SHP77 treated with DMSO at 0.1 percent for 48 hours (cell line): Measurements from ENCODE around the gene C9orf85.
"Not testable (repeated sequence)": the region's sequence is repeated elsewhere in the genome, so short reads cannot be mapped to it uniquely, and the experiment has no call there.

ENCODE experiments used
- DNase-seq: peaks from one replicate; lab custom pipeline; 2025; lab: John Stamatoyannopoulos, UW

Gene C9orf85

GRCh38 chr9:71911061-71911907 lies at the start of gene C9orf85, which contains the start of gene ABHD17B:
Gene C9orf85, plus strand, starts transcription at chr9:71911639. Its CDS starts 96 bp downstream, at chr9:71911735.
Gene ABHD17B, minus strand, starts transcription at chr9:71911193. Its CDS starts 36,113 bp downstream, at chr9:71875080.
- DNase-seq, result peak; percentile 89

DNA sequence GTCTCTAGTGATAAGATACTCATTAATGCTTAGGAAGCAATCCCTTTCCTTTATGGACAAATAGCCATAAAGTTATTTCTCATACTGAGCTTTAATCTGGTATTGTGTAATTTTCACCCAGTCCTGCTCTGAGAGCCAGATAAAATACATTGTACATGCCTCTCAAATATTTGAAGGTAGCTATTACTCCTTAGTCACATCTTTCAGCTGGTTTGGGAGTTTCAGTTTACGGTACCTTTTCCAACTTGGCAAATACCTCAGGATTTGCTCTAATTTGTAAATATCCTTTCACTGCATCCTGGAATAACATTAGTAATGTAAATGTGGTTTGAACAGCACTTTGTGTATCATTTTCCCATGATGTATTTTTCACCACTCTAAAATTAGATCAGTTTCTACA lies 47.8 kb upstream of the C9orf85 start:
- no peak for DNase-seq

GRCh38 chr9:71875345-71875744 lies 36.1 kb upstream of the C9orf85 start:
- DNase-seq, result no peak

DNA sequence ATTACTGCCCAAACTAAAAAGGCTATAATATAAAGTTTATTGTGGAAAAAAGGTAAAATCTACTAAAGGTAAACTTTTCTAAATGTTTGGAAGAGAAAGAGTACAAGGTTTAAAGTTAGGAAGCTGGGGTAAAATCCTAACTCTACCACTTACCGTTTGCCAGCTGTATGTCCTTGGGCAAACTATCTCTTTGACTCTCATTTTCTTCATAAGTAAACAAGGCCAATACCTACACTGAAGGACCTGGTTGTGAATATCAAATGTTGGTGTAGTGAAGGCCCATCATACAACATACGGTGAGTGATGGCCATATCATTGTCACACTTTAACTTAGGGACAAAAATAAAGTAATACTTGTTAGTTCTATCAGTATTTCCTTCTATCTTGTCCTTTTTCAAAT lies 35.3 kb upstream of the C9orf85 start:
- no peak for DNase-seq

GRCh38 chr9:71876829-71877228 lies 34.6 kb upstream of the C9orf85 start:
- no peak for DNase-seq

DNA sequence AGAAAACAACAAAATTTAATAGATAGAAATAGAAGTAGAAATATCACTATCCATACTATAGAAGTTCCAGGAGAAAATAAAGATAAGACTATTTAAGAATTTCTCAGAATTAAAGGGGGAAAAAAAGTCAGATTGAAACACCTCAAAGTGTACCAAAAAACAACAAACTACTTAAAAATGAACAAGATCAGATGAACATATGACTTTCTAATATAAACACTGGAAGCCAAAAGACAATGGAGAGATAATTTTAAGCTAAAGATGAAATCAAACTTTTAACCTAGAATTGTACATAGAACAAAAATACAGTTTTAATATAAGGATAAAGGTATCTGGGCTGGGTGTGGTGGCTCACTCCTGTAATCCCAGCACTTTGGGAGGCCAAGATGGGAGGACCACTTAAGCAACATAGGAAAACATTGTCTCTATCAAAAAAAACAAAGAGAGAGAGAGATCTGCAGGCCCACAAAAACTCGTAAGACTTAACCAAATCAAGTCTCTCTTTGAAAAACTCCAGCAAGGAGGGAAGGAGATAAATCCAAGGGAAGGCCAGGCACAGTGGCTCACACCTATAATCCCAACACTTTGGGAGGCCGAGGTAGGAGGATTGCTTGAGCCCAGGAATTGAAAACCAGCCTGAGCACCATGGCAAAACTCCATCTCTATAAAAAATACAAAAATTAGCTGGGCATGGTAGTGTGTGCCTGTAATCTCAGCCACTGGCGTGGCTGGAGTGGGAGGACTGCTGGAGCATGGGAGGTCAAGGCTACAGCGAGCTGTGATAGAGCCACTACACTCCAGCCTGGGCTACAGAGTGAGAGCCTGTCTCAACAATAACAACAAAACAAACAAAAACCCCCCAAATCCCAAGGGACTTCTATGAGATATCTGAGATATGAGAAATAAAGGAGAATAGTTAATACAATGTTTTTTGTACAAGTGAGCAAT lies 32.8 kb upstream of the C9orf85 start:
- no peak for DNase-seq

DNA sequence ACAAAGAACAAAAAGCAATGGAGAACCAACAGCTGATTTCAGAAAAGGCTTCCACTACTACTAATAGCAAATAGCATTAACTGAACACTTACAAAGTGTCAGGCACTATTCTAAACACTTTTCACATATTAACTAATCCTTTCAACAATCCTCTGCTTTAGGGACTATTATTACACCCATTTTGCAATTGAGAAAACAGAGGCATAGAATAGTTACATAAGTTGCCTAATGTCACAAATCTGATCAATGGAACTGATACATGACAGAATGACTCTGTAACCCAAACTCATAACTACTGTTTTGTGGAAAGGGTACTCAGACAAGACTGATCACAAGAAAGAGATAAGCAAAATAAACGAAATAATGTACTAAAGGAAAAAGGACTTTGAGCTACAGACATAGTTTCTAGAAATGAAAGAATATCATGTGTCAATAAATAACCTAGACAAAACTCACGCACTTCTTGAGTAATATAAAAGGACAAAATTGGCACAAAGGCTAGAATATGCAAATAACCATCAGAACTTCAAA lies 31.7 kb upstream of the C9orf85 start:
- no peak for DNase-seq

- DNase-seq, result no peak
Measured at GRCh38 chr9:71884005-71884404, 27.4 kb upstream of the C9orf85 start.

GRCh38 chr9:71885467-71885866 lies 26.0 kb upstream of the C9orf85 start:
- no peak for DNase-seq

DNA sequence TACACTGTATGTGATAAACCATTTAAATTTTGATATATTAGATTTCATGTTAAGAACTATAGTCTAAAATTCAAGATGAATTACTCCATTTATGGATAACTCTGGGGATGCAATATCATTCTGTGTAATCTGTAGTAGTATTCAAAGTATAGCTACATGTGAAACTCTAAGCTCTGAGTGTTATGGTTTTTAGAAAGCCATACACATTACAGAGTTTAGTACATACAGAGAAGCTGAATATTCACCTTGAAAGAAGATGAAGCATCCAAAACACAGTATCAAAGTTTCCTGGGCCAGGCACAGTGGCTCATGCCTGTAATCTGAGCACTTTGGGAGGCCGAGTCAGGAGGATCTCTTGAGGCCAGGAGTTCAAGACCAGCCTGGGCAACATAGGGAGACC lies 25.4 kb upstream of the C9orf85 start:
- no peak for DNase-seq

GRCh38 chr9:71886541-71886940 lies 24.9 kb upstream of the C9orf85 start:
- DNase-seq, result no peak

DNA sequence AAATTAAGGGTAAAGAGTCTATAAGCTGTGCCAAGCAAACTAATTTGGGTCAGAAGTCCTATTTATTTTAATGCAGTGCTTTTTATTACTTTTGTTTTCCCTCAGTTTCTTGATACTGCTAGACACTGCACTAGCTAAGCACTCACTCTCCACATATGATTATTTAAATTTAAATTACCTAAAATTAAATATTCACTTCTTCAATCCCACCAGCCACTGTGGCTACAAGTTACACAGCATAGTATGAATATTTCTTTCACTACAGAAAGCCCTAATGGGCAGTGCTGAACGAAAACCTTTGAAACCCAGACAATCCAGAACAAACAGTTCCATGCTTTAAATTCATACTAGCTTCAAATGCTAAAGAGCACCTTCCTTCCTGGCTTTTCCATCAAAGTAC lies 24.1 kb upstream of the C9orf85 start:
- no peak for DNase-seq

DNA sequence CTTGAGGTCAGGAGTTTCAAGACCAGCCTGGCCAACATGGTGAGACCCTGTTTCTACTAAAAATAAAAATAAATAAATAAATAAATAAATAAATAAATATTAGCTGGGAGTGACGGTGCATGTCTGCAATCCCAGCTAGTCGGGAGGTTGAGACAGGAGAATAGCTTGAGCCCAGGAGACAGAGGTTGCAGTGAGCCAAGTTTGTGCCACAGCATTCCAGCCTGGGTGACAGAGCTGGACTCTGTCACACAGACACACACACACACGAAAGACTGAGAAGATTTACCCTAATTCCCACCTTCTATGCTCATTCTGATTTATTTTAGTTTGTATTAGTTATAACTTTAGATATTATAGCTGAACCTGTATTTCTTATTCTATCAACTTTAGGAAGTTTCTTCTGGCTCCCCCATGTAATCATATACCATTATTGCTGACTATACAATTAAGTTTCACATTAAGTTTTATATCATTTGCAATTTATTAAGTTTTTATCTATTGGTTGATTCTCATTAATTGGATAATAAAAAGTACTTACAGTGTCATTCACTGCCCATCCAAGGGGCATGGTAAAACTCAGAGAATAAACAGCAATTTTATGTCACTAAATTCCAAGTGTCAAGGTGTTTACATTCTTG lies 21.3 kb upstream of the C9orf85 start:
- DNase-seq, result no peak

DNA sequence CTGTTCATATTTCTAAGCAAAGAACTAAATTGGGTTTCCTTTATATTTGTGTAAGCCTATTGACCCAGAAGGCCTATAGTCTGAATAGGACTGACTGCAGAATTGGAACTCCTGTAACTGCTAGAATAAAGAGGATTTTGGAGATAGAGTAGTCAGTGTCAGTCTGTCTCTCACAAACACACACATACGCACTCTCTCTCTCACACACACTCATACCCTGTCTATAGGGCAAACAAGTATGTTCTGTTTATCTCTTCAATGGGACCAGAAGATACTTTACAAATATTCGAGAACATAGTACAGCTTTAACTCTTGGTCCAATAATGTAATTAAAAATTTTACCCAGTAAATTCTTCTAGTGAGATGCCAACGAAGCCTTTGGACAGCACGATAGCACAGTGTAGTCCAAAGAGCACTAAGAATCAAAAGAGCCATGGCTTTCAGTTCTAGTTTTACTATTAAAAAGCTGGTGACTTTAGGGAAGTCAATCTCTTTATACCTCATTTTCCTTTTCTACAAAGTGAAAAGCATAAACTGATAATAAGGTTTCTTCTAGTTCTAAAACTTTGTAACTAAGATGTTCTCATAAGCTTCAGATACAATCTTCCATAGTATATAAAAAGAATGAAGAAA lies 19.8 kb upstream of the C9orf85 start:
- DNase-seq, result no peak

- DNase-seq, result no peak
Measured at GRCh38 chr9:71895117-71895516, 16.3 kb upstream of the C9orf85 start.

DNA sequence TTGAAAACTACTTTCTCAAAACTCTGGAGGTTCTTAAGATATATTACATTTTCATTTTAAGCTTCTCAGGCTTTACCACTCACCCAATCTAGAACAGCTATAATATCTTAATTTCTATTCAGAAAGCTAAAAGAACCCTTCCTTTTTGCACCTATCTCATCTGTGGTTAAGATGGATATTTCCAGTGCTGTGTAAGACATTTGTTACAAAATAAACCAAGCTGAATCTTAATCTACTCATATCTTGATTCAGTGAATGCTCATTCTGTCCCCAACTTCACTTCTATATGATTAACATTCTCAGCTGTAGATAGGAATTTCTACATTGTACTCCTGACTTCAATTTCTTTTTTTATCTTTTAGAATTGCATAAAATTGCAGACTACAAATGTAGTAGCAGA lies 15.5 kb upstream of the C9orf85 start:
- no peak for DNase-seq

DNA sequence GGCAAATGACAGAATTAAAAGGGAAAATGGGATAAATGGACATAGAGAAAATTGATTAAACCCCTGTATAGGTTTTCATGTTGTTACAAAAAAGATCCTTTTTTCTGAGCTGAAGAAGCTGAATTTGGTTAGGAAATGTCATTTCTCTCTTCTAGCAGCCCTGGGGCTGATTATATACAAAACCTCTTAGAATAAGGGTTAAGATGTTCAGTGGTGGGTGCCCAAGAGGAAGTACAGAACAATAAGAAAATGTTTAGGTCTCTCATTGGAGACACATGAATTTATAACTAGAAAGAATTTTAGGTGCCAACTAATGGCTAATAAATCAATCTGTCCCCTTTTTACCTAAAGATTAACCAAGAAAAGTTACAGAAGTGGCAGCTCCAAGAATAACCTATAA lies 14.7 kb upstream of the C9orf85 start:
- DNase-seq, result no peak

- DNase-seq, result no peak
Measured at GRCh38 chr9:71897577-71897976, 13.9 kb upstream of the C9orf85 start.

- not testable (repeated sequence) for DNase-seq
Measured at GRCh38 chr9:71898756-71899155, 12.7 kb upstream of the C9orf85 start.

GRCh38 chr9:71901695-71902597 lies 9.5 kb upstream of the C9orf85 start:
- no peak for DNase-seq
